NCI-H446 treated with DMSO at 0.1 percent for 48 hours (cell line): ENCODE results near the gene SERPINB6.
"Not testable (repeated sequence)": the region's sequence is repeated elsewhere in the genome, so short reads cannot be mapped to it uniquely, and the experiment has no call there.

Source experiments
- DNase-seq: peaks from one replicate; lab custom pipeline; 2025; lab: John Stamatoyannopoulos, UW

Gene SERPINB6

GRCh38 chr6:2977799-2978590, 6.6 kb upstream of the SERPINB6 start:
- no peak for DNase-seq

GRCh38 chr6:2977290-2977689, 5.9 kb upstream of the SERPINB6 start:
- no peak for DNase-seq

- no peak for DNase-seq
Observed at GRCh38 chr6:2976571-2977085, 5.3 kb upstream of the SERPINB6 start.

- no peak for DNase-seq
Observed at GRCh38 chr6:2976060-2976459, 4.7 kb upstream of the SERPINB6 start.

GRCh38 chr6:2973676-2974075, 2.3 kb upstream of the SERPINB6 start:
- no peak for DNase-seq

GRCh38 chr6:2973180-2973579, 1.8 kb upstream of the SERPINB6 start:
- DNase-seq: not testable (repeated sequence)

- DNase-seq: not testable (repeated sequence)
Observed at GRCh38 chr6:2972685-2973084, 1.3 kb upstream of the SERPINB6 start.

GRCh38 chr6:2972219-2972487, 786 bp upstream of the SERPINB6 start:
- not testable (repeated sequence) for DNase-seq

- DNase-seq: no peak
Observed at GRCh38 chr6:2970753-2971419, 481 bp downstream of the SERPINB6 start.

- DNase-seq: no peak
Observed at GRCh38 chr6:2970034-2970685, 1.2 kb downstream of the SERPINB6 start.

- DNase-seq: no peak
Observed at GRCh38 chr6:2969549-2969948, 1.8 kb downstream of the SERPINB6 start.

- DNase-seq: no peak
Observed at GRCh38 chr6:2968600-2969135, 2.7 kb downstream of the SERPINB6 start.

- DNase-seq: no peak
Observed at GRCh38 chr6:2967936-2968335, 3.4 kb downstream of the SERPINB6 start.

- DNase-seq: no peak
Observed at GRCh38 chr6:2966347-2966746, 5.0 kb downstream of the SERPINB6 start.

GRCh38 chr6:2964793-2965505, 6.4 kb downstream of the SERPINB6 start:
- DNase-seq: no peak

- DNase-seq: no peak
Observed at GRCh38 chr6:2963756-2964155, 7.6 kb downstream of the SERPINB6 start.

GRCh38 chr6:2962636-2963035, 8.7 kb downstream of the SERPINB6 start:
- DNase-seq: no peak

- DNase-seq: no peak
Observed at GRCh38 chr6:2962004-2962403, 9.4 kb downstream of the SERPINB6 start.

- no peak for DNase-seq
Observed at GRCh38 chr6:2961506-2961905, 9.9 kb downstream of the SERPINB6 start.

- DNase-seq: no peak
Observed at GRCh38 chr6:2960935-2961334, 10.4 kb downstream of the SERPINB6 start.

GRCh38 chr6:2959909-2960719, 11.3 kb downstream of the SERPINB6 start:
- DNase-seq: no peak
